K562 (cell line): ENCODE data around the gene YPEL4. TPM values are rescaled to one million over a fixed set of nuclear protein-coding genes. Genes with fewer than 3 reads are reported as not detected.

ENCODE experiments used
- ARHGAP35 ChIP-seq: fragments of 450-650 bp; IDR thresholded peaks from 2 replicates; pipeline ENCODE4 v1.6.1; 2018; ENCODE audit not compliant: partially characterized antibody
- ASH1L ChIP-seq: fragments of 450-650 bp; IDR thresholded peaks from 2 replicates; pipeline ENCODE4 v1.6.1; 2018; ENCODE audit warnings: borderline replicate concordance, mild to moderate bottlenecking, low read depth; ENCODE audit not compliant: partially characterized antibody
- COPS2 ChIP-seq: fragments of 450-650 bp; conservative IDR thresholded peaks from 2 replicates; pipeline ENCODE4 v1.6.1; 2016; ENCODE audit warnings: mild to moderate bottlenecking, moderate library complexity
- GABPA ChIP-seq: fragments of 200-800 bp; sonication (Bioruptor generic); conservative IDR thresholded peaks from 2 replicates; pipeline ENCODE4 v1.6.1; 2016; ENCODE audit warnings: low read depth, missing genetic modification characterization, missing compliant biosample characterization
- HES1 ChIP-seq: fragments of 450-650 bp; IDR thresholded peaks from 2 replicates; pipeline ENCODE4 v1.6.1; 2016; ENCODE audit warnings: low read depth, mild to moderate bottlenecking, moderate library complexity
- KAT7 ChIP-seq: sonication (generic); formaldehyde crosslinking; IDR thresholded peaks from 2 replicates; pipeline ENCODE4 v1.8.0; 2022; ENCODE audit warnings: missing genetic modification reagents, mild to moderate bottlenecking, borderline replicate concordance
- LCOR ChIP-seq: sonication (generic); formaldehyde crosslinking; IDR thresholded peaks from 2 replicates; pipeline ENCODE4 v1.8.0; 2022; ENCODE audit warnings: mild to moderate bottlenecking, missing genetic modification reagents
- MAFF ChIP-seq: IDR thresholded peaks from 2 replicates; pipeline ENCODE4 v1.6.1; 2012; ENCODE audit warnings: low read length, improper control_type of control experiment
- MAFG ChIP-seq: fragments of 450-650 bp; conservative IDR thresholded peaks from 2 replicates; pipeline ENCODE4 v1.6.1; 2016; ENCODE audit warnings: missing genetic modification characterization, missing compliant biosample characterization
- NCOA6 ChIP-seq: fragments of 450-650 bp; IDR thresholded peaks from 2 replicates; pipeline ENCODE4 v1.6.1; 2017; ENCODE audit warnings: mild to moderate bottlenecking
- NR1H2 ChIP-seq: sonication (generic); formaldehyde crosslinking; IDR thresholded peaks from 2 replicates; pipeline ENCODE4 v1.4.0; 2020; ENCODE audit warnings: mild to moderate bottlenecking, missing genetic modification reagents
- RBBP5 ChIP-seq: fragments of 200-600 bp; sonication (generic); IDR thresholded peaks from 2 replicates; pipeline ENCODE4 v1.6.1; 2012; ENCODE audit warnings: borderline replicate concordance, mild to moderate bottlenecking, low read length, control low read depth, inconsistent platforms; ENCODE audit not compliant: insufficient read depth, poor library complexity, severe bottlenecking
- ZNF143 ChIP-seq: sonication (generic); formaldehyde crosslinking; IDR thresholded peaks from 2 replicates; pipeline ENCODE4 v1.9.0; 2022; ENCODE audit warnings: mild to moderate bottlenecking, missing genetic modification reagents
- ZNF324 ChIP-seq: fragments of 250-450 bp; sonication (Bioruptor Pico); IDR thresholded peaks from 2 replicates; pipeline ENCODE4 v1.4.0; 2020; ENCODE audit warnings: mild to moderate bottlenecking
- ZSCAN32 ChIP-seq: fragments of 450-650 bp; formaldehyde crosslinking; IDR thresholded peaks from 2 replicates; pipeline ENCODE4 v1.4.0; 2020; ENCODE audit warnings: mild to moderate bottlenecking, moderate library complexity
- polyA plus RNA-seq, 8 experiments: library from polyadenylated mRNA; depleted of rRNA in 4 of 8; stranded (reverse) in 5 of 8; unstranded in 3 of 8; fragments of >200 nt; fragmentation: Nextera tagmentation in 2 of 8; fragmentation: Illumina TruSeq in 1 of 8; extraction: Ambion mirVana in 2 of 8; extraction: Trizol in 1 of 8; gene quantifications; 2 replicates each; pipeline versions ENCODE4 v1.2.1 to v1.2.3, GENCODE V29; 2011 to 2014; ENCODE audit warnings: inconsistent platforms in 1 of 8, missing spikeins in 1 of 8
- total RNA-seq, 7 experiments: library from RNA; depleted of rRNA in 6 of 7; stranded (reverse); fragments of >200 nt in 6 of 7; fragmentation: Illumina TruSeq in 2 of 7; extraction: Trizol in 2 of 7; gene quantifications; 2 replicates each; pipeline versions ENCODE4 v1.2.1 to v1.2.3, GENCODE V29; 2011 to 2021; ENCODE audit warnings: low replicate concordance in 1 of 7
- TF ChIP-seq, protein P1 (sequence below), 2 experiments: fragments of 450-650 bp in 1 of 2; sonication (generic) in 1 of 2; formaldehyde crosslinking in 1 of 2; IDR thresholded peaks; 2 replicates each; pipeline versions ENCODE4 v1.7.1 to v1.9.0; 2016 to 2022; ENCODE audit warnings: inconsistent platforms in 1 of 2, mild to moderate bottlenecking in 1 of 2, missing genetic modification reagents in 1 of 2
- TF ChIP-seq, protein P2 (sequence below): fragments of 450-650 bp; formaldehyde crosslinking; conservative IDR thresholded peaks from 2 replicates; pipeline ENCODE4 v1.4.0; 2022; ENCODE audit warnings: mild to moderate bottlenecking, missing genetic modification characterization

YPEL4 gene
- total and polyA plus RNA-seq, 9 of the 15 experiments (the other 6 are each of a cell fraction or from before 2014, with no cell fraction given) = 0.07 to 1.4 (median 0.40) TPM; not detected in 2

DNA sequence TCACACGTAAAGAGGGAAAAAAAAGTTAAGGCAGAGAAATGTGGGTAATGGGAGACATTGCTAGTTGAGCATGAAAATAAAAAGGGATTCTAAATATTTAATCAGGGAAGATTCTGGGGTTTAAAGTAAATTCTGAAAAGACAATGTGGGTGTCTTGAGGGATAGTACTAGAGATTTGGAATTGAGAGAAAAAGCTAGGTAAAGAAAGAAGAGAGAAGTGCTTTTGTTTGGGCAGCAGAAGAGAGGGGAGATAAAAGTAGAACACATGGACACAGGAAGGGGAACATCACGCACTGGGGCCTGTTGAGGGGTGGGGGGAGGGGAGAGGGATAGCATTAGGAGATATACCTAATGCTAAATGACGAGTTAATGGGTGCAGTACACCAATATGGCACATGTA is 3.5 kb upstream of the YPEL4 start (continued):
- TF ChIP-seq RBBP5 (no peak), ARHGAP35 (no peak), GABPA (tag) (no peak), ZNF324 (CRISPR knock-in tag) (no peak), ZSCAN32 (CRISPR knock-in tag) (no peak), LCOR (CRISPR knock-in tag) (no peak), ASH1L (no peak), KAT7 (CRISPR knock-in tag) (no peak), MAFG (tag) (no peak), HES1 (no peak), NCOA6 (no peak), ZNF143 (CRISPR knock-in tag) (no peak), COPS2 (no peak), NR1H2 (CRISPR knock-in tag) (no peak), MAFF (no peak)
- TF ChIP-seq, protein P1, sequence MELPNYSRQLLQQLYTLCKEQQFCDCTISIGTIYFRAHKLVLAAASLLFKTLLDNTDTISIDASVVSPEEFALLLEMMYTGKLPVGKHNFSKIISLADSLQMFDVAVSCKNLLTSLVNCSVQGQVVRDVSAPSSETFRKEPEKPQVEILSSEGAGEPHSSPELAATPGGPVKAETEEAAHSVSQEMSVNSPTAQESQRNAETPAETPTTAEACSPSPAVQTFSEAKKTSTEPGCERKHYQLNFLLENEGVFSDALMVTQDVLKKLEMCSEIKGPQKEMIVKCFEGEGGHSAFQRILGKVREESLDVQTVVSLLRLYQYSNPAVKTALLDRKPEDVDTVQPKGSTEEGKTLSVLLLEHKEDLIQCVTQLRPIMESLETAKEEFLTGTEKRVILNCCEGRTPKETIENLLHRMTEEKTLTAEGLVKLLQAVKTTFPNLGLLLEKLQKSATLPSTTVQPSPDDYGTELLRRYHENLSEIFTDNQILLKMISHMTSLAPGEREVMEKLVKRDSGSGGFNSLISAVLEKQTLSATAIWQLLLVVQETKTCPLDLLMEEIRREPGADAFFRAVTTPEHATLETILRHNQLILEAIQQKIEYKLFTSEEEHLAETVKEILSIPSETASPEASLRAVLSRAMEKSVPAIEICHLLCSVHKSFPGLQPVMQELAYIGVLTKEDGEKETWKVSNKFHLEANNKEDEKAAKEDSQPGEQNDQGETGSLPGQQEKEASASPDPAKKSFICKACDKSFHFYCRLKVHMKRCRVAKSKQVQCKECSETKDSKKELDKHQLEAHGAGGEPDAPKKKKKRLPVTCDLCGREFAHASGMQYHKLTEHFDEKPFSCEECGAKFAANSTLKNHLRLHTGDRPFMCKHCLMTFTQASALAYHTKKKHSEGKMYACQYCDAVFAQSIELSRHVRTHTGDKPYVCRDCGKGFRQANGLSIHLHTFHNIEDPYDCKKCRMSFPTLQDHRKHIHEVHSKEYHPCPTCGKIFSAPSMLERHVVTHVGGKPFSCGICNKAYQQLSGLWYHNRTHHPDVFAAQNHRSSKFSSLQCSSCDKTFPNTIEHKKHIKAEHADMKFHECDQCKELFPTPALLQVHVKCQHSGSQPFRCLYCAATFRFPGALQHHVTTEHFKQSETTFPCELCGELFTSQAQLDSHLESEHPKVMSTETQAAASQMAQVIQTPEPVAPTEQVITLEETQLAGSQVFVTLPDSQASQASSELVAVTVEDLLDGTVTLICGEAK (IDR thresholded peaks at IDR 0.05) = peak; percentile 47
- TF ChIP-seq, protein P1 (CRISPR knock-in tag; IDR thresholded peaks at IDR 0.05) = no peak
- TF ChIP-seq, protein P2, sequence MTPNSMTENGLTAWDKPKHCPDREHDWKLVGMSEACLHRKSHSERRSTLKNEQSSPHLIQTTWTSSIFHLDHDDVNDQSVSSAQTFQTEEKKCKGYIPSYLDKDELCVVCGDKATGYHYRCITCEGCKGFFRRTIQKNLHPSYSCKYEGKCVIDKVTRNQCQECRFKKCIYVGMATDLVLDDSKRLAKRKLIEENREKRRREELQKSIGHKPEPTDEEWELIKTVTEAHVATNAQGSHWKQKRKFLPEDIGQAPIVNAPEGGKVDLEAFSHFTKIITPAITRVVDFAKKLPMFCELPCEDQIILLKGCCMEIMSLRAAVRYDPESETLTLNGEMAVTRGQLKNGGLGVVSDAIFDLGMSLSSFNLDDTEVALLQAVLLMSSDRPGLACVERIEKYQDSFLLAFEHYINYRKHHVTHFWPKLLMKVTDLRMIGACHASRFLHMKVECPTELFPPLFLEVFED = no peak
